Measurements from ENCODE around the gene MAP4K1. TPM values are rescaled to one million over a fixed set of nuclear protein-coding genes. Genes with fewer than 3 reads are reported as not detected.

MAP4K1 gene
- total RNA-seq (2016; rRNA removed; fragmentation: Illumina TruSeq; extraction: Trizol): 0.89 TPM in 1 of 2 replicates, not detected in the other
- total RNA-seq (2016; cell fraction: cytosol; rRNA removed; fragmentation: Illumina TruSeq; extraction: Trizol; ENCODE audit: low read depth): not detected in 2 replicates
- 0.39 and 0.41 TPM in 2 replicates for total RNA-seq (2016; cell fraction: insoluble cytoplasmic fraction; rRNA removed; fragmentation: Illumina TruSeq; extraction: Trizol)
- 0.19 and 0.62 TPM in 2 replicates for total RNA-seq (2016; cell fraction: membrane; rRNA removed; fragmentation: Illumina TruSeq; extraction: Trizol)
- 0.60 TPM in 1 of 2 replicates, not detected in the other for total RNA-seq (2016; cell fraction: nucleus; rRNA removed; fragmentation: Illumina TruSeq; extraction: Trizol)
- polyA plus RNA-seq (2011; rRNA removed): 0.24 and 0.35 TPM in 2 replicates
- polyA plus RNA-seq (2011; cell fraction: cytosol; rRNA removed): 0.05 and 0.31 TPM in 2 replicates
- polyA plus RNA-seq (2011; cell fraction: nucleus; rRNA removed): 2.1 and 2.6 TPM in 2 replicates
- 0.44 and 0.64 TPM in 2 replicates for polyA plus RNA-seq (2012)
- not detected in 2 replicates for polyA plus RNA-seq (2016; cell fraction: cytosol; fragmentation: Illumina TruSeq; extraction: Trizol; ENCODE audit: low read depth)
- 0.52 TPM in 1 of 2 replicates, not detected in the other for polyA plus RNA-seq (2016; cell fraction: insoluble cytoplasmic fraction; fragmentation: Illumina TruSeq; extraction: Trizol; ENCODE audit: low read depth)
- polyA plus RNA-seq (2016; cell fraction: membrane; fragmentation: Illumina TruSeq; extraction: Trizol; ENCODE audit: low read depth): not detected in 2 replicates
- 1.4 and 3.1 TPM in 2 replicates for polyA plus RNA-seq (2016; cell fraction: nucleus; fragmentation: Illumina TruSeq; extraction: Trizol; ENCODE audit: insufficient read depth, low read depth)
- polyA minus RNA-seq (2011; rRNA and poly(A)+ RNA removed; ENCODE audit: low replicate concordance): 0.91 TPM in 1 of 2 replicates, not detected in the other
- polyA minus RNA-seq (2011; cell fraction: cytosol; rRNA and poly(A)+ RNA removed): not detected in 2 replicates
- polyA minus RNA-seq (2011; cell fraction: nucleus; rRNA and poly(A)+ RNA removed): not detected in 2 replicates
- Bru-seq, nascent RNA: percentile 14 among the genes with signal in this experiment
- BruChase-seq, experiment 1, labeled RNA remaining after a 6-hour chase: percentile 16 among the genes with signal in this experiment
- BruChase-seq, experiment 2, labeled RNA remaining after a 2-hour chase: percentile 13 among the genes with signal in this experiment
- long read RNA-seq, experiment 1: 0 reads
- long read RNA-seq, experiment 2: 0 reads

- Histone ChIP-seq H3K27ac (ENCODE audit: extremely low read length, insufficient read depth, low read length) (peak within 1 kb of the TSS; percentile 57), H3K79me2 (ENCODE audit: insufficient read depth, low read length) (peaks cover 15% of the 10 kb centered on the region), H3K36me3 (replicated peaks in 1 of 2; ENCODE audit: control insufficient read depth in 1 of 2, insufficient read depth in 2 of 2, low read length in 2 of 2) (peaks cover 4 to 12% of the 10 kb centered on the region in 2 experiments; a peak in 4 of 5 replicates), H3K4me2 (ENCODE audit: low read depth, low read length) (peak within 1 kb of the TSS; percentile 79), H3K4me1 (ENCODE audit: insufficient read depth, low read length) (peaks cover 40% of the 10 kb centered on the region), H4K20me1 (ENCODE audit: insufficient read depth, low read length) (no peaks in the 10 kb centered on the region), H3K4me3 (replicated peaks in 1 of 3; ENCODE audit: insufficient read depth in 1 of 3, low read depth in 2 of 3, low read length in 3 of 3) (peak within 1 kb of the TSS; percentile 43 to 92 (median 68); a peak in 5 of 6 replicates), H3K9me3 (ENCODE audit: low read length) (no peaks in the 10 kb centered on the region), H3K27me3 (ENCODE audit: control insufficient read depth in 1 of 2, insufficient read depth in 2 of 2, low read length in 2 of 2) (no peaks in the 10 kb centered on the region; a peak in 2 of 5 replicates), H3K9ac (ENCODE audit: insufficient read depth, low read depth, low read length) (peak within 1 kb of the TSS; percentile 90), H2AFZ (ENCODE audit: low read length) (no peak within 1 kb of the TSS)
- peak; percentile 15; the same call in 2 of the 3 replicates for ATAC-seq
- FAIRE-seq: no peak
- POLR2A ChIA-PET: interaction anchor here (0.9 to 2.6 kb wide), 22 partner anchors 8 to 773 kb away, joined by 3 to 21 read pairs (median 6); partner anchors contain the start of genes ACTN4, ECH1, FAM98C and MED29
- no peak for DNase-seq (ENCODE audit: low spot score)
- intact Hi-C loops (cut with micrococcal nuclease; ENCODE audit: unreplicated experiment) (no loop called here), in situ Hi-C loops (cut with HindIII; ENCODE audit: extremely low pct_ligation_motif_present, low pct_unique_long_range_greater_than_20kb) (no loop called here)
- no TSS peak for BruUV-seq (replicated peaks)
- WGBS (ENCODE audit: low lambda C conversion rate): 87% methylated on average over 14 of the region's 28 CpGs
- CTCF ChIA-PET (ENCODE audit: low intra/inter-chr PET ratio, low total read pairs): no interaction called here
- TF ChIP-seq SIN3A (IDR thresholded peaks at IDR 0.05; ENCODE audit: borderline replicate concordance, low read depth, low read length) (no peak), ZNF776 (CRISPR knock-in tag; IDR thresholded peaks at IDR 0.05) (peak; percentile 62; the same call in 1 of the 2 replicates), NPAS2 (CRISPR knock-in tag; IDR thresholded peaks at IDR 0.05; ENCODE audit: borderline replicate concordance) (no peak), CCDC6 (CRISPR knock-in tag; IDR thresholded peaks at IDR 0.05) (no peak), SOX6 (IDR thresholded peaks at IDR 0.05) (no peak), SOX6 (CRISPR knock-in tag; IDR thresholded peaks at IDR 0.05) (peak; percentile 1), ZNF235 (CRISPR knock-in tag; IDR thresholded peaks at IDR 0.05; ENCODE audit: borderline replicate concordance) (0 out of 2 replicates have a peak, but pooled peaks have one; percentile 85), ZNF567 (CRISPR knock-in tag; IDR thresholded peaks at IDR 0.05; ENCODE audit: borderline replicate concordance) (0 out of 2 replicates have a peak, but pooled peaks have one; percentile 15), ZC3H4 (CRISPR knock-in tag; IDR thresholded peaks at IDR 0.05; ENCODE audit: borderline replicate concordance) (0 out of 2 replicates have a peak, but pooled peaks have one; percentile 25), ZNF354B (CRISPR knock-in tag; IDR thresholded peaks at IDR 0.05) (no peak), ZBTB38 (CRISPR knock-in tag; IDR thresholded peaks at IDR 0.05) (peak; percentile 69), ZNF251 (CRISPR knock-in tag; IDR thresholded peaks at IDR 0.05) (no peak), FOXJ3 (CRISPR knock-in tag; IDR thresholded peaks at IDR 0.05; ENCODE audit: borderline replicate concordance) (no peak)
- TF ChIP-seq, protein P1, sequence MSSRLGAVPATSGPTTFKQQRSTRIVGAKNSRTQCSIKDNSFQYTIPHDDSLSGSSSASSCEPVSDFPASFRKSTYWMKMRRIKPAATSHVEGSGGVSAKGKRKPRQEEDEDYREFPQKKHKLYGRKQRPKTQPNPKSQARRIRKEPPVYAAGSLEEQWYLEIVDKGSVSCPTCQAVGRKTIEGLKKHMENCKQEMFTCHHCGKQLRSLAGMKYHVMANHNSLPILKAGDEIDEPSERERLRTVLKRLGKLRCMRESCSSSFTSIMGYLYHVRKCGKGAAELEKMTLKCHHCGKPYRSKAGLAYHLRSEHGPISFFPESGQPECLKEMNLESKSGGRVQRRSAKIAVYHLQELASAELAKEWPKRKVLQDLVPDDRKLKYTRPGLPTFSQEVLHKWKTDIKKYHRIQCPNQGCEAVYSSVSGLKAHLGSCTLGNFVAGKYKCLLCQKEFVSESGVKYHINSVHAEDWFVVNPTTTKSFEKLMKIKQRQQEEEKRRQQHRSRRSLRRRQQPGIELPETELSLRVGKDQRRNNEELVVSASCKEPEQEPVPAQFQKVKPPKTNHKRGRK (CRISPR knock-in tag; IDR thresholded peaks at IDR 0.05): no peak
- TF ChIP-seq, protein P2, sequence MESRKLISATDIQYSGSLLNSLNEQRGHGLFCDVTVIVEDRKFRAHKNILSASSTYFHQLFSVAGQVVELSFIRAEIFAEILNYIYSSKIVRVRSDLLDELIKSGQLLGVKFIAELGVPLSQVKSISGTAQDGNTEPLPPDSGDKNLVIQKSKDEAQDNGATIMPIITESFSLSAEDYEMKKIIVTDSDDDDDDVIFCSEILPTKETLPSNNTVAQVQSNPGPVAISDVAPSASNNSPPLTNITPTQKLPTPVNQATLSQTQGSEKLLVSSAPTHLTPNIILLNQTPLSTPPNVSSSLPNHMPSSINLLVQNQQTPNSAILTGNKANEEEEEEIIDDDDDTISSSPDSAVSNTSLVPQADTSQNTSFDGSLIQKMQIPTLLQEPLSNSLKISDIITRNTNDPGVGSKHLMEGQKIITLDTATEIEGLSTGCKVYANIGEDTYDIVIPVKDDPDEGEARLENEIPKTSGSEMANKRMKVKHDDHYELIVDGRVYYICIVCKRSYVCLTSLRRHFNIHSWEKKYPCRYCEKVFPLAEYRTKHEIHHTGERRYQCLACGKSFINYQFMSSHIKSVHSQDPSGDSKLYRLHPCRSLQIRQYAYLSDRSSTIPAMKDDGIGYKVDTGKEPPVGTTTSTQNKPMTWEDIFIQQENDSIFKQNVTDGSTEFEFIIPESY (CRISPR knock-in tag; IDR thresholded peaks at IDR 0.05): 0 out of 2 replicates have a peak, but pooled peaks have one; percentile 12
These were observed at the start of gene MAP4K1 for GRCh38 chr19:38617764-38618589. TSS of gene MAP4K1 (minus strand) at chr19:38617953. CDS start at chr19:38617895, 58 bp downstream.

Data from HepG2 (cell line).